ENCODE results near the gene PLCB1.

GRCh38 chr20:8364734-8365078 is 232.6 kb downstream of the PLCB1 start:
- TF ChIP-seq, protein P1, sequence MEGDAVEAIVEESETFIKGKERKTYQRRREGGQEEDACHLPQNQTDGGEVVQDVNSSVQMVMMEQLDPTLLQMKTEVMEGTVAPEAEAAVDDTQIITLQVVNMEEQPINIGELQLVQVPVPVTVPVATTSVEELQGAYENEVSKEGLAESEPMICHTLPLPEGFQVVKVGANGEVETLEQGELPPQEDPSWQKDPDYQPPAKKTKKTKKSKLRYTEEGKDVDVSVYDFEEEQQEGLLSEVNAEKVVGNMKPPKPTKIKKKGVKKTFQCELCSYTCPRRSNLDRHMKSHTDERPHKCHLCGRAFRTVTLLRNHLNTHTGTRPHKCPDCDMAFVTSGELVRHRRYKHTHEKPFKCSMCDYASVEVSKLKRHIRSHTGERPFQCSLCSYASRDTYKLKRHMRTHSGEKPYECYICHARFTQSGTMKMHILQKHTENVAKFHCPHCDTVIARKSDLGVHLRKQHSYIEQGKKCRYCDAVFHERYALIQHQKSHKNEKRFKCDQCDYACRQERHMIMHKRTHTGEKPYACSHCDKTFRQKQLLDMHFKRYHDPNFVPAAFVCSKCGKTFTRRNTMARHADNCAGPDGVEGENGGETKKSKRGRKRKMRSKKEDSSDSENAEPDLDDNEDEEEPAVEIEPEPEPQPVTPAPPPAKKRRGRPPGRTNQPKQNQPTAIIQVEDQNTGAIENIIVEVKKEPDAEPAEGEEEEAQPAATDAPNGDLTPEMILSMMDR (conservative IDR thresholded peaks at IDR 0.05; ENCODE audit: low read length), result no peak
- no peak for TF ChIP-seq EZH2phosphoT487 (IDR thresholded peaks at IDR 0.05; ENCODE audit: borderline replicate concordance)
